AG09319 (cell line): ENCODE data around the gene HOXA5.

Source experiments
- DNase-seq: peaks from one replicate; pipeline ENCODE4 v3.0.0-alpha.2; 2010; ENCODE audit warnings: low read depth; ENCODE audit errors: extremely low read depth
- CTCF ChIP-seq: IDR thresholded peaks from 2 replicates; pipeline ENCODE4 v1.5.1; 2011; ENCODE audit warnings: low read depth, mild to moderate bottlenecking, inconsistent platforms, low read length, moderate library complexity

HOXA5 gene

GRCh38 chr7:27154369-27154768, 10.9 kb upstream of the HOXA5 start:
- no peak for DNase-seq
- no peak for TF ChIP-seq CTCF

GRCh38 chr7:27153526-27153925, 10.0 kb upstream of the HOXA5 start:
- no peak for DNase-seq
- TF ChIP-seq CTCF = no peak

- TF ChIP-seq CTCF = no peak
- DNase-seq = no peak
Observed at GRCh38 chr7:27152816-27153442, 9.4 kb upstream of the HOXA5 start.

GRCh38 chr7:27151931-27152815, 8.7 kb upstream of the HOXA5 start, which contains the start of gene HOXA3:
TSS of gene HOXA3 (minus strand) at chr7:27152583. CDS start at chr7:27110640, 41,943 bp downstream.
- no peak for TF ChIP-seq CTCF
- no peak for DNase-seq

- no peak for TF ChIP-seq CTCF
- no peak for DNase-seq
Observed at GRCh38 chr7:27151341-27151930, 8.0 kb upstream of the HOXA5 start.

- no peak for DNase-seq
- peak; percentile 62 for TF ChIP-seq CTCF
Observed at GRCh38 chr7:27150568-27151340, 7.3 kb upstream of the HOXA5 start.
